GM21526 (cell line): ENCODE data around the gene C3orf80.
"Not testable (repeated sequence)": the region's sequence is repeated elsewhere in the genome, so short reads cannot be mapped to it uniquely, and the experiment has no call there.

ENCODE experiments used
- ATAC-seq: cut with Tn5 transposase; IDR thresholded peaks from one replicate; pipeline ENCODE4 v1.9.1; 2021; ENCODE audit warnings: moderate library complexity; ENCODE audit not compliant: unreplicated experiment, low FRiP score

The C3orf80 gene

GRCh38 chr3:160210799-160211221 is 14.4 kb upstream of the C3orf80 start:
- peak; percentile 68 for ATAC-seq

DNA sequence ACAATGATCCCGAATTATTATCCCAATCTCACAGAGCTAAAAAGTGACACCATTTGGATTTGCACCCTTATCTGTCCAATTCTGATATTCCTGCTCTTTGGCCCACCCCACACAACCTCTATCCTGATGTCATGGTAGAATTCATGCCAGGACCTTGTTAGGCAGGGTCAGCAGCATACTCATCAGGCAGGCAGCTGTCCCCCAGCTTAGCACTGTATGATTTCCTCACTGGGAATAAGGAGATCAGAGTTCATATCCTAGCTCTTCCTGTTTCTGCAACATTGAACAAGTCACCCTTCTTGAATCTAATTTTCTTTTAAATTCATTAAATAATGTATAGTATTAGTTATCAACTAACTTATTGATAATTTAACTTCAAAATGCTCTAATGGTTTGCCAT is 12.0 kb upstream of the C3orf80 start:
- no peak for ATAC-seq

GRCh38 chr3:160217675-160218074 is 7.5 kb upstream of the C3orf80 start:
- ATAC-seq: no peak

DNA sequence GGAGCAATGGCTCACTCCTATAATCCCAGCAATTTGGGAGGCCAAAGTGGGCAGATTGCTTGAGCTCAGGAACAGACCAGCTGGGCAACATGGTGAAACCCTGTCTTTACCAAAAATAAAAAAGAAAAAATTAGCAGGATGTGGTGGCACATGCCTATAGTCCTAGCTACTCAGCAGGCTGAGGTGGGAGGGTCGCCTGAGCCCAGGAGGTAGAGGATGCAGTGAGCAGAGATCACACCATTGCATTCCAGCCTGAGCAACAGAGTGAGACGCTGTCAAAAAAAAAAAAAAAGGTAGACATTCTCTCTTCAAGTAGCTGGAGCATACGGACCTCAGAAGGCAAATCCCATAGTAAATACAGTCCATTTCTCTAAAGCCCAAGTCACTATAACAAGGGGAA is 7.1 kb upstream of the C3orf80 start:
- ATAC-seq: no peak

DNA sequence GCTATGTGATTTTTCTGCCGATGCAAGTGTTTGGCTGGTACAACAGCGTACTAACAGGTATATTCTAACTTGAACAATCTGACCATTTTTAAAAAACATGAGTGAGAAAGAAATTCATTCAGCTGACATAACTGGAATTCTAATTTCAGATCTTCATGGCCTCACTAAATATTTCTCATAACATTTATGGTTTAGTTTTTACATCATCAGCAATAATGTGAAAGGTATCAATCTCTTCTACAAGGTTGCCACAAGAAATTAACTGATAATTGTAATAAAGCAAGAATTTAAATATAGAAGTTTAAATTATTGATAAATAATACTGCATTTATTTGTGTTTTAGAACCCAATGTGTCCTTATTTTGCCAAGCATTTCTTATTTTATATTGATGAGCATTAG is 5.2 kb upstream of the C3orf80 start:
- no peak for ATAC-seq

- no peak for ATAC-seq
Observed at GRCh38 chr3:160221019-160221418, 4.2 kb upstream of the C3orf80 start.

DNA sequence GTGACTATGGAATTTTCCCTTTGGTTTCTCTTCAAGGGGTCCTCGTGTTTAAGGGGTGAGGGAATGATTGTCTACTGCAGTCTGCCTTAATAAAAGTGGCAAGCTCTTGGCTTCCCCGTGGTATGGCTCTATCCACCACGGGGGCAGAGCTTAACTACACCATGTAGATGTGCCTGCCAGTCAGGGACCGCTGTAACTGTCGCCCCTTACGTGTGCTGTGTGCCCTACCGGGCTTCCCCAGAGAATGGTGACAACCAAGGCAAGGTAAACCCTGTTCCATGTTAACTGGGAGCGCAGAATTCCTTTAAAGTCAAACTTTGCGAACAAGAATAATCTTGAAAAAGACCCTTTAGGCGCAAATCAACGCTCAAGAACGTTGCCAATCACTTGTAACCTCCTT is 966 bp upstream of the C3orf80 start:
- no peak for ATAC-seq

GRCh38 chr3:160224811-160225175 is 429 bp upstream of the C3orf80 start:
- no peak for ATAC-seq

- ATAC-seq: peak; percentile 26
Observed at GRCh38 chr3:160226026-160226907, 1.0 kb downstream of the C3orf80 start.

DNA sequence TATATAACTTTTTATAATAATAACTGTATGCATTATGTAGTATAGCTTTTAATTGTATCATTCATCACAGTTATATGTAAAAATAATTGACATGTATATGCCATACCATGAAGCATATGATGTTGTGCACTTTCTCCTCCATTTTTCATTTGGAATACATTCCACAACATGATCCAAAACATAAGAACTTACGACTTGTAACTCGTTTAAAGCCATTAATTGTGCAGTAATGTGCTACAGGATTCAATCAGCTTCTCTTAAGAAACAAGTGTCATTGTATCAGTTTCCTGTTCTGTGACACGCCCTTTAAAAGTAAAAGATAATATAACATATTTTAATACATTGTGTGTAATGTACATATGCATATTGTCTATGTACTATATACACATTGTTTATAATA is 2.2 kb downstream of the C3orf80 start:
- no peak for ATAC-seq

DNA sequence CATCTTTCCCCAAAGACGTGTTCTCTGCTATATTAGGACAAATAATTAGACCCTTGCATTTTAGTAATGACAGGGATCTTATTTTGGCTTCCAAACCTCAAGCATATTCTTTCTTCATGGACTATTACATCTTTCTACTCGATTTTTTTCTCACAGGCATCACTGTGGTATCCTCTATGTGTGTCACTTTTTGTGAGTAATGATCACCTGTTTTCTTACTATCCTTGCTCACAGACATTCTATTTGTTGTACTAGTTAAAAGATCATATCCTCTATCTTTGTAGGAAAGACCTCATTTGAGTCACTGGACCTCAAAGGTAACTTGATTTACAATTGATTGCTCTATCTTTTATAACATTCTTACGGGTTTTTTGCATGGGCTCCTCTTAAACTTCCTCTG is 6.8 kb downstream of the C3orf80 start:
- ATAC-seq: no peak

DNA sequence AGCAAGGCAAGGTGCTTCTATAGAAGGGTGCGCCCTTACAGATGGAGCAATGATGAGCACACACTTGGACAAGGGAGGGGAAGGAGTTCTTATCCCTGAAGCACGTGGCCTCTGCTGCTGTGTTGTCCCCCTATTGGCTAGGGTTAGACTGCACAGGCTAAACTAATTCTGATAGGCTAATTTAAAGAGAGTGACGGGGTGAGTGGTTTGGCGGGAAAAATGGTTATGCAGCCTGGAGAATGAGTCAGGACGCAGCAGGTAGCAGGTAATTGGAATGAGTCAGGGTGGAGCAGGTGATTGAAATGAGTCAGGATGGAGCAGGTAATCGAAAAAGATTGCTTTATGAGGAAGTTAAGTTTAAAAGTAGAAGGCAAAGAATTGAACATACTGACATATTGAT is 15.5 kb downstream of the C3orf80 start:
- ATAC-seq: not testable (repeated sequence)

DNA sequence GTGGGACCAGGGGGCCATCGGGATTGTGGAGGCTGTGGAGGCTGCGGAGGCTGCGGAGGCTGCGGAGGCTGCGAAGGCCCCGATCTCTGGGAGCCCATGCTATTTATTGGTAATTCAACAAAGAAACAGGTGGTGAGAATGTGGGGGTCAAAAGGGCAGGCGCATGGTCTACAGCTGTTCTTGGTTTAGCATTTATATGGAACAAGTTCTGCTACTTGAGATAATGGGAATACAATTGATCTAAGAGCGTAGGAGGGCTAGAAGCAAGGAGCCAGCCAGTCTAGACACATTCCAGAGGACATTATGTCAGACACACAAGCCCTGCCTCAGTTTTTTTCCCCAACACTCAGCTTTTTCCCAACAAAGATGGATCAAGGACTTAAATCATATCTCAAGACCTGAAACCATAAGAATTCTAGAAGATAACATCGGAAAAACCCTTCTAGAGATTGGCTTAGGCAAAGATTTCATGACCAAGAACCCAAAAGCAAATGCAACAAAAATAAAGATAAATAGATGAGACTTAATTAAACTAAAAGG is 20.1 kb downstream of the C3orf80 start:
- ATAC-seq: no peak

DNA sequence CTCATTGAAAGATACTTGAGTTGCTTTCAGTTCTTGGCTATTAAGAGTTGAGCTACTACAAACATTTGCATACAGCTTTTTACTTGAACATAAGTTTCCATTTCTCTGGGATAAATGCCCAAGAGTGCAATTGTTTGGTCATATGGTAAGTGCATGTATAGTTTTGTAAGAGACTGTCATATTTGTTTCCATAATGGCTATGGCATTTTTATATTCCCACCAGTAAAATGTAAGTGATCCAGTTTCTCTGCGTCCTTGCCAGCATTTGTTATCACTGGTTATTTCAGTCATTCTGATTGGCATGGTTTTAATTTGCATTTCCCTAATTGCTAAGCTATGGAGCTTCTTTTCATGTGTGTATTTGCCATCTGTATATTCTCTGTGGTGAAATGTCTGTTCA is 22.5 kb downstream of the C3orf80 start:
- ATAC-seq: no peak

- ATAC-seq: no peak
Observed at GRCh38 chr3:160253298-160253697, 28.1 kb downstream of the C3orf80 start.

- ATAC-seq: no peak
Observed at GRCh38 chr3:160257606-160258005, 32.4 kb downstream of the C3orf80 start.

- ATAC-seq: no peak
Observed at GRCh38 chr3:160259589-160259988, 34.4 kb downstream of the C3orf80 start.

- no peak for ATAC-seq
Observed at GRCh38 chr3:160260587-160261270, 35.5 kb downstream of the C3orf80 start.

GRCh38 chr3:160265088-160265487 is 39.9 kb downstream of the C3orf80 start:
- no peak for ATAC-seq
